ENCODE results near the gene EFHD1. TPM values are rescaled to one million over a fixed set of nuclear protein-coding genes. Genes with fewer than 3 reads are reported as not detected.

Gene EFHD1
- total and polyA plus RNA-seq, 2 of the 13 experiments (the other 11 are each of a cell fraction or from before 2014, with no cell fraction given) = 0.09 TPM; not detected in 1

DNA sequence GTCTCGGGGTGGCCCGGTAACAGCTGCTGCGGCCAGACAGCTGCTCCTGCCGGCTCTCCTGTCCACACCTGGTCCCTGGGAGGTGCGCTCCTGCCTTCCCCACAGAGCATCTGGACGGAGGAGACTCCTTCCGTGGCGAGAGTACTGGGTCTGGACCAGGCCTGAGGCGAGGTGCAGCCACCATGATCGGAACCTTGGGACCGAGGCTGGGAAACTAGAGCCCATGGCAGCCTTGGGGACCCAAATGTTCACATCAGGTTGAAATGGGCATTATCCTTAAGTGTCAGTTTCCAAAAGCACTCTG is 64.4 kb downstream of the EFHD1 start (continued):
- TF ChIP-seq ZNF615 (CRISPR knock-in tag; IDR thresholded peaks at IDR 0.05; ENCODE audit: borderline replicate concordance) (no peak), U2AF2 (IDR thresholded peaks at IDR 0.05; ENCODE audit: low read depth, low read length) (no peak), FOSL2 (CRISPR knock-in tag; IDR thresholded peaks at IDR 0.05) (peak; percentile 36; the same call in 1 of the 2 replicates), SRY (CRISPR knock-in tag; IDR thresholded peaks at IDR 0.05) (no peak), RXRA (CRISPR knock-in tag; IDR thresholded peaks at IDR 0.05) (no peak; the same call in 1 of the 2 replicates), NR2F2 (IDR thresholded peaks at IDR 0.05; ENCODE audit: borderline replicate concordance, low read depth) (no peak; the same call in 1 of the 2 replicates), RFXANK (CRISPR knock-in tag; IDR thresholded peaks at IDR 0.05) (no peak), SP1 (IDR thresholded peaks at IDR 0.05) (no peak), SP1 (CRISPR knock-in tag; IDR thresholded peaks at IDR 0.05) (no peak), HMGA1 (CRISPR knock-in tag; conservative IDR thresholded peaks at IDR 0.05) (no peak), GZF1 (CRISPR knock-in tag; IDR thresholded peaks at IDR 0.05) (no peak), YY1 (IDR thresholded peaks at IDR 0.05; ENCODE audit: insufficient read depth, insufficient replicate concordance, low read depth, low read length) (no peak), PAX8 (CRISPR knock-in tag; IDR thresholded peaks at IDR 0.05; ENCODE audit: borderline replicate concordance) (0 out of 2 replicates have a peak, but pooled peaks have one; percentile 39), SMAD9 (CRISPR knock-in tag; IDR thresholded peaks at IDR 0.05) (peak; percentile 94)
- TF ChIP-seq, protein P1, sequence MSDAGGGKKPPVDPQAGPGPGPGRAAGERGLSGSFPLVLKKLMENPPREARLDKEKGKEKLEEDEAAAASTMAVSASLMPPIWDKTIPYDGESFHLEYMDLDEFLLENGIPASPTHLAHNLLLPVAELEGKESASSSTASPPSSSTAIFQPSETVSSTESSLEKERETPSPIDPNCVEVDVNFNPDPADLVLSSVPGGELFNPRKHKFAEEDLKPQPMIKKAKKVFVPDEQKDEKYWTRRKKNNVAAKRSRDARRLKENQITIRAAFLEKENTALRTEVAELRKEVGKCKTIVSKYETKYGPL (CRISPR knock-in tag; IDR thresholded peaks at IDR 0.05) = no peak
- TF ChIP-seq, protein P2, sequence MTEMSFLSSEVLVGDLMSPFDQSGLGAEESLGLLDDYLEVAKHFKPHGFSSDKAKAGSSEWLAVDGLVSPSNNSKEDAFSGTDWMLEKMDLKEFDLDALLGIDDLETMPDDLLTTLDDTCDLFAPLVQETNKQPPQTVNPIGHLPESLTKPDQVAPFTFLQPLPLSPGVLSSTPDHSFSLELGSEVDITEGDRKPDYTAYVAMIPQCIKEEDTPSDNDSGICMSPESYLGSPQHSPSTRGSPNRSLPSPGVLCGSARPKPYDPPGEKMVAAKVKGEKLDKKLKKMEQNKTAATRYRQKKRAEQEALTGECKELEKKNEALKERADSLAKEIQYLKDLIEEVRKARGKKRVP (CRISPR knock-in tag; IDR thresholded peaks at IDR 0.05) = no peak
- TF ChIP-seq, protein P3, sequence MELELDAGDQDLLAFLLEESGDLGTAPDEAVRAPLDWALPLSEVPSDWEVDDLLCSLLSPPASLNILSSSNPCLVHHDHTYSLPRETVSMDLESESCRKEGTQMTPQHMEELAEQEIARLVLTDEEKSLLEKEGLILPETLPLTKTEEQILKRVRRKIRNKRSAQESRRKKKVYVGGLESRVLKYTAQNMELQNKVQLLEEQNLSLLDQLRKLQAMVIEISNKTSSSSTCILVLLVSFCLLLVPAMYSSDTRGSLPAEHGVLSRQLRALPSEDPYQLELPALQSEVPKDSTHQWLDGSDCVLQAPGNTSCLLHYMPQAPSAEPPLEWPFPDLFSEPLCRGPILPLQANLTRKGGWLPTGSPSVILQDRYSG (CRISPR knock-in tag; IDR thresholded peaks at IDR 0.05) = no peak
- TF ChIP-seq, protein P4, sequence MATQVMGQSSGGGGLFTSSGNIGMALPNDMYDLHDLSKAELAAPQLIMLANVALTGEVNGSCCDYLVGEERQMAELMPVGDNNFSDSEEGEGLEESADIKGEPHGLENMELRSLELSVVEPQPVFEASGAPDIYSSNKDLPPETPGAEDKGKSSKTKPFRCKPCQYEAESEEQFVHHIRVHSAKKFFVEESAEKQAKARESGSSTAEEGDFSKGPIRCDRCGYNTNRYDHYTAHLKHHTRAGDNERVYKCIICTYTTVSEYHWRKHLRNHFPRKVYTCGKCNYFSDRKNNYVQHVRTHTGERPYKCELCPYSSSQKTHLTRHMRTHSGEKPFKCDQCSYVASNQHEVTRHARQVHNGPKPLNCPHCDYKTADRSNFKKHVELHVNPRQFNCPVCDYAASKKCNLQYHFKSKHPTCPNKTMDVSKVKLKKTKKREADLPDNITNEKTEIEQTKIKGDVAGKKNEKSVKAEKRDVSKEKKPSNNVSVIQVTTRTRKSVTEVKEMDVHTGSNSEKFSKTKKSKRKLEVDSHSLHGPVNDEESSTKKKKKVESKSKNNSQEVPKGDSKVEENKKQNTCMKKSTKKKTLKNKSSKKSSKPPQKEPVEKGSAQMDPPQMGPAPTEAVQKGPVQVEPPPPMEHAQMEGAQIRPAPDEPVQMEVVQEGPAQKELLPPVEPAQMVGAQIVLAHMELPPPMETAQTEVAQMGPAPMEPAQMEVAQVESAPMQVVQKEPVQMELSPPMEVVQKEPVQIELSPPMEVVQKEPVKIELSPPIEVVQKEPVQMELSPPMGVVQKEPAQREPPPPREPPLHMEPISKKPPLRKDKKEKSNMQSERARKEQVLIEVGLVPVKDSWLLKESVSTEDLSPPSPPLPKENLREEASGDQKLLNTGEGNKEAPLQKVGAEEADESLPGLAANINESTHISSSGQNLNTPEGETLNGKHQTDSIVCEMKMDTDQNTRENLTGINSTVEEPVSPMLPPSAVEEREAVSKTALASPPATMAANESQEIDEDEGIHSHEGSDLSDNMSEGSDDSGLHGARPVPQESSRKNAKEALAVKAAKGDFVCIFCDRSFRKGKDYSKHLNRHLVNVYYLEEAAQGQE (IDR thresholded peaks at IDR 0.05; ENCODE audit: borderline replicate concordance in 1 of 2, low read depth in 1 of 2, low read length in 2 of 2) = no peak
- TF ChIP-seq, protein P5, sequence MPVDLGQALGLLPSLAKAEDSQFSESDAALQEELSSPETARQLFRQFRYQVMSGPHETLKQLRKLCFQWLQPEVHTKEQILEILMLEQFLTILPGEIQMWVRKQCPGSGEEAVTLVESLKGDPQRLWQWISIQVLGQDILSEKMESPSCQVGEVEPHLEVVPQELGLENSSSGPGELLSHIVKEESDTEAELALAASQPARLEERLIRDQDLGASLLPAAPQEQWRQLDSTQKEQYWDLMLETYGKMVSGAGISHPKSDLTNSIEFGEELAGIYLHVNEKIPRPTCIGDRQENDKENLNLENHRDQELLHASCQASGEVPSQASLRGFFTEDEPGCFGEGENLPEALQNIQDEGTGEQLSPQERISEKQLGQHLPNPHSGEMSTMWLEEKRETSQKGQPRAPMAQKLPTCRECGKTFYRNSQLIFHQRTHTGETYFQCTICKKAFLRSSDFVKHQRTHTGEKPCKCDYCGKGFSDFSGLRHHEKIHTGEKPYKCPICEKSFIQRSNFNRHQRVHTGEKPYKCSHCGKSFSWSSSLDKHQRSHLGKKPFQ (CRISPR knock-in tag; IDR thresholded peaks at IDR 0.05; ENCODE audit: insufficient replicate concordance) = no peak
- TF ChIP-seq, protein P6, sequence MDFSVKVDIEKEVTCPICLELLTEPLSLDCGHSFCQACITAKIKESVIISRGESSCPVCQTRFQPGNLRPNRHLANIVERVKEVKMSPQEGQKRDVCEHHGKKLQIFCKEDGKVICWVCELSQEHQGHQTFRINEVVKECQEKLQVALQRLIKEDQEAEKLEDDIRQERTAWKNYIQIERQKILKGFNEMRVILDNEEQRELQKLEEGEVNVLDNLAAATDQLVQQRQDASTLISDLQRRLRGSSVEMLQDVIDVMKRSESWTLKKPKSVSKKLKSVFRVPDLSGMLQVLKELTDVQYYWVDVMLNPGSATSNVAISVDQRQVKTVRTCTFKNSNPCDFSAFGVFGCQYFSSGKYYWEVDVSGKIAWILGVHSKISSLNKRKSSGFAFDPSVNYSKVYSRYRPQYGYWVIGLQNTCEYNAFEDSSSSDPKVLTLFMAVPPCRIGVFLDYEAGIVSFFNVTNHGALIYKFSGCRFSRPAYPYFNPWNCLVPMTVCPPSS (IDR thresholded peaks at IDR 0.05) = no peak

Data from HepG2 (cell line).